Epidermal melanocyte (primary cell): ENCODE measurements around the gene FIGN.
A peak's percentile ranks its signal among the peaks of the same experiment; 100 is the strongest.

ENCODE experiments used
- DNase-seq: peaks from one replicate; pipeline ENCODE4 v3.0.0; 2011; ENCODE audit warnings: low spot score; ENCODE audit not compliant: insufficient read length

FIGN gene, protein sequence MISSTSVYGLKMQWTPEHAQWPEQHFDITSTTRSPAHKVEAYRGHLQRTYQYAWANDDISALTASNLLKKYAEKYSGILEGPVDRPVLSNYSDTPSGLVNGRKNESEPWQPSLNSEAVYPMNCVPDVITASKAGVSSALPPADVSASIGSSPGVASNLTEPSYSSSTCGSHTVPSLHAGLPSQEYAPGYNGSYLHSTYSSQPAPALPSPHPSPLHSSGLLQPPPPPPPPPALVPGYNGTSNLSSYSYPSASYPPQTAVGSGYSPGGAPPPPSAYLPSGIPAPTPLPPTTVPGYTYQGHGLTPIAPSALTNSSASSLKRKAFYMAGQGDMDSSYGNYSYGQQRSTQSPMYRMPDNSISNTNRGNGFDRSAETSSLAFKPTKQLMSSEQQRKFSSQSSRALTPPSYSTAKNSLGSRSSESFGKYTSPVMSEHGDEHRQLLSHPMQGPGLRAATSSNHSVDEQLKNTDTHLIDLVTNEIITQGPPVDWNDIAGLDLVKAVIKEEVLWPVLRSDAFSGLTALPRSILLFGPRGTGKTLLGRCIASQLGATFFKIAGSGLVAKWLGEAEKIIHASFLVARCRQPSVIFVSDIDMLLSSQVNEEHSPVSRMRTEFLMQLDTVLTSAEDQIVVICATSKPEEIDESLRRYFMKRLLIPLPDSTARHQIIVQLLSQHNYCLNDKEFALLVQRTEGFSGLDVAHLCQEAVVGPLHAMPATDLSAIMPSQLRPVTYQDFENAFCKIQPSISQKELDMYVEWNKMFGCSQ

GRCh38 chr2:163735685-163736432 is at the start of gene FIGN:
TSS of gene FIGN (minus strand) at chr2:163736008. CDS start at chr2:163734927, 1,081 bp downstream.
- DNase-seq, result peak; percentile 79

DNA sequence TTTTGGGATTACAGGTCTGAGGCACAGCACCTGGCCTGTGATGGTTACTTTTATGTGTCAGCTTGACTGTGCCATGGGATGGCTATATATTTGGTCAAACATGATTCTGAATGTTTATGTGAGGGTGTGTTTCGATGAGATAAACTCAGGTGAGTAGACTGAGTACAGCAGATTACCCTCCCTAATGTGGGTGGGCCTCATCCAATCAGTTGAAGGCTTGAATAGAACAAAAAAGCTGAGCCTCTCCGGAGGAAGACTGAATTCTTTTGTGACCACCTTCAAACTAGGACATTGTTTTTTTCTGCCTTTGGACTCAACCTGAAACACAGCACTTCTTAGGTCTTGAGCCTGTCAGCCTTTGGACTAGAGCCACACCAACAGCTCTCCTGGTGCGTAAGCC is 49.4 kb upstream of the FIGN start:
- DNase-seq, result no peak

- no peak for DNase-seq
Measured at GRCh38 chr2:163779970-163780597, 44.3 kb upstream of the FIGN start.

DNA sequence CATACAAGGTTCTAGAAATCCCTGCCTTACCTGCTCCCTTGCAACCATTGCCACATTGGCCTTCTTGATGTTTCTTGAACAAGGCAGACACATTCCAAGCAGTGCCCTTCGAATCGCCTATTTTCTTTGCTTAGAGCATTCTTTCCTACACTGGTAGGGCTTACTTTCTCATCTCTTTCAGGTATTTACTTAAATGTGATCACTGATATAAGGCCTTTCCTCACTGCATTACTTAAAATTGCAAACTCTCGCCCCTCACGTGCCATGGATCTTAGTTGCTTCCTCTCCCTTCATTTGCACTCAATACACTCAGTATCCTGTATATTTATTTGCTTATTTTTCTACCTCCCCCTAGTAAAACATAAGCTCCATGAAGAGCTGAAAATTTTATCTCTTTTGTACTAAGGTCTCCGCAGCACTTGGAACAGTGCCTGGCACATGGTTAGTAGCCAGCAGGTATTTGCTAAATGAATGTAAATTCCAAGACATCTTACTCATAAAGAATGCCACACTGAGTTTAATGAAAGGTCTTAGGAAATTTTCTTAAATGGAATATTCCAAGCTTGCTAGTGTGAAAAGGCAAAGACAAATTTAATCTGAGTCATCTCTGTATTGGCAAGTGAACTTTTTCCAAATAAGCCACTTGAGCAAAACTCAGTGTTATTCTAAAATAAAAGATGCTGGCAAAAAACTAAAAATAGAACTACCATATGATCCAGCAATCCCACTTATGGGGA is 42.4 kb upstream of the FIGN start:
- no peak for DNase-seq

DNA sequence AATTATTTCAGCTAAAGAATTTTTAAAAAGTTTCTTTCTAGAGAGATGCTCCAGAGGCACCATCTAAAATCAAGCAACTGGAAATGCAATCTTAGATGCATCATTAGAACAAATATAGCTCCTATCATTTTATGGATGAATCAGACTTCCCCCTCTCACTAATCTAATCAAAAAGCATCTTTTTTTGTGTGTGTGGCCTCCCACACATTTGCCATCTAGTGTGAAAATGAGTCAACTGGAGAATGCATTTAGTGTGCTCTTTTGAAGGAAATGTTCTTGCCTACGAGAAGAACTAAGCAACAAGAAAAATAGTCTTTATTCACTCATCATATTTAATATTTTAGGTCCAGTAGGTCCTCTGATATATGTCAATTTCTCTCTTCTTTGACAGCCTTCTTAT is 39.5 kb upstream of the FIGN start:
- no peak for DNase-seq

GRCh38 chr2:163774862-163775261 is 39.1 kb upstream of the FIGN start:
- DNase-seq, result no peak

- DNase-seq, result no peak
Measured at GRCh38 chr2:163773276-163773675, 37.5 kb upstream of the FIGN start.

- DNase-seq, result no peak
Measured at GRCh38 chr2:163771596-163771995, 35.8 kb upstream of the FIGN start.

DNA sequence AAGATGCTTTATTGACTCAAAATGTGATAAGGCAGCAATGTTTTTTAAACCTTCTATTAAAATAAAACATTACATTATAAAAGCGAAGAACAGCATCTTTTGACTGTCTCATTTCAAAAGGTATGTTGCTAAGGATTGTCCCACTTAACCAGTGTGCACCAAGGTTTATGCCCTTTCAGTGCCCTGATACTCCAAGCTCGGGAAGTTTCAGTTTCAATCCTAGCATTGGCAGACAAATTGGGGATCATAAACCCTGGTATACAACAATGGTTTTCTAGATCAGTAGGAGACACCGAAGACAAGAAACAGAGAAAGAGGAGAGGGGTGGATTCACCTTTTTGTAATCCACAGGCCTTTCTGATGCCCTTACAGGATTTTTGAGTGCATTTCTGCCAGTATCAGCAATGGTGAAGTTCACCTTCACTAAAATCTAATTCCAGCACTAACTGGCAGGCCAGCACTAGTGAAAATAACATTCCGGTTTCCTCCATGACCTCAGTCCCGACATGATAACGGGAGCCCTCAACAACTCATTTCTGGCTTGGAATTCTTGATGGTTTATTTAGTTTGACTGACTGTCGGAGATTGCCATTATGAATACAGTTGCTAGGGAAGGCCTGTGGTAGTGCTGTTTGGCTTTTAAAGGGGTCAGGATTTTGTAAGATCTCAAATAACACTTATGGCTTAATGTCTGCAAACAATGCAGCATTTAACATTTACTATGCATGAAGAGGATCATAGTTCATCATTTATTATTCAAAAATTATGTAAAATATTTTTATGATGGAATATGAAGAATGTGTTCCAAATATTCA is 33.3 kb upstream of the FIGN start:
- DNase-seq, result no peak

- DNase-seq, result no peak
Measured at GRCh38 chr2:163767097-163767496, 31.3 kb upstream of the FIGN start.

DNA sequence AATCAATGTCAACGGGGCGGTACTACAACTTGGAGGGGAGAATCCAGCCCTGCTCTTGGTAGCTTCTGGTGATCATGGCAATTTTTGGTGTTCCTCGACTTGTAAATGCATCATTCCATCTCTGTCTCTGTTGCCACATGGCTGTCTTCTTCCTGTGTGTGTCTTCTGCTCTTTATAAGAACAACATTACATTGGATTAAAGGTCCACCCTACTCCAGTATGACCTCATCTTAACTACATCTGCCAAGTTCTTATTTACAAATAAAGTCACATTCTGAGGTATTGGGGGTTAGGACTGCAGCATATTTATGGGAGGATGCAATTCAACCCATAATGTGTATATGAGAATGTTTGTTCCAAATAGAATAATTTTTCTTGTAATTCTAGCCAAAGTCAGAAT is 28.8 kb upstream of the FIGN start:
- no peak for DNase-seq

- DNase-seq, result no peak
Measured at GRCh38 chr2:163759013-163759412, 23.2 kb upstream of the FIGN start.

DNA sequence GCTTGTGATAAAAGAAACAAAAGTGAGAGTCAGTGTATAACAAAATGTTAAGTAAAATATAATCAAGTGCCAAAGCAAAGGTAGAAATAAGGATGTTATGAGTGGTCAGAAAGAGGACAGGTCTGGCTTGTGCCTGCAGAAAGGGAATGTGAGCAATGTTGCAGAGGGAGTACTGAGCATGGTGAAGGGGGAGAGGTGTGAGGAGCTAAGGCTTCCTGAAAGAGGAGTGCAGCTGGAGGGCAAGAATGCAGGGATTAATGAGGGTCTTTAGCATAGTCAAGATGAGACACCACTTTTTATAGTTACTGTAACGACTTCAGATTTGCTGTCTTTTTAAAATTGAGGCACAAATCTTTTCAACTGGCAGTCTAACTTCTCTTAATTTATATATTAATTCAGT is 22.0 kb upstream of the FIGN start:
- no peak for DNase-seq

- DNase-seq, result no peak
Measured at GRCh38 chr2:163756588-163756987, 20.8 kb upstream of the FIGN start.

GRCh38 chr2:163755366-163755765 is 19.6 kb upstream of the FIGN start:
- no peak for DNase-seq

DNA sequence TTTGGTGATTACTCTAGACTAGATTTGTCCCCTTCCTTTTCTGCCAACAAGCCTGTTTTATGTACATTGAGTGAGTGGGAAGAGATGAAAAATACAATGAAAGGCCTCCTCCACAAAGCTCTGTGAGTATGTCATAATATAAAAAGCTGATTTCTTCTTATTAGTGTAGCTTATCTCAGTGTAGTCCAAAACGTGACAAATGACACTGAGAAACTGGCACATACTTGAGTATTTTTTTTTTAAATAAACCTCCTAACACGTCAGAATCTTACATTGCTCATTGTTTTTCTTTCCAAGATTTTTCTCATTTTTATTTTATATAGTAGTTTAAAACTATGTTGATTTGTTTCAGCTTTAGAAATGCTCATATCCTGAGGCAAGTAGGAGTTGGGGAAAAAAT is 17.9 kb upstream of the FIGN start:
- no peak for DNase-seq

DNA sequence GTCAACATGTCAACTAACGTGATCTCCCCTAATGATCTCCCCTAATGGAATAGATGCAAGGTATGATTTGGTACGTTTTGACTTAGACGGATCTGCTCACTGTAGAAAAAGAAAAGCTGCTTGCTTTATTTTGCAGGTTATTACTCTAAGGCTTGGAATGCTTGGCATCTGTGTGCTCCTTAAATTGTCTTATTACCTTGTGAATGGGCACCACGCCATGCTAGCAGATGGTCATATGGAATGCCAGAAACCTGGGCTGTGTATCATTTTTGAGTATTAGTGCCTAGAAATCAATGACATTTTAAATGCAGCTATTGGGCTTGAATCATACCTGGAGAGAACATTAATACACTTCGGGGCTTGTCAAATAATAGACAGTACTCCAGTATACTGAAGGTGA is 16.5 kb upstream of the FIGN start:
- no peak for DNase-seq

GRCh38 chr2:163751696-163752095 is 15.9 kb upstream of the FIGN start:
- no peak for DNase-seq

- DNase-seq, result no peak
Measured at GRCh38 chr2:163748420-163748819, 12.6 kb upstream of the FIGN start.

- DNase-seq, result no peak
Measured at GRCh38 chr2:163741435-163741834, 5.6 kb upstream of the FIGN start.
